DMS79 (cell line): ENCODE data around the gene CAPN2.
"Not testable (repeated sequence)": the region's sequence is repeated elsewhere in the genome, so short reads cannot be mapped to it uniquely, and the experiment has no call there.

Experiments used
- DNase-seq: peaks from one replicate; lab custom pipeline; 2025; lab: John Stamatoyannopoulos, UW

The CAPN2 gene

DNA sequence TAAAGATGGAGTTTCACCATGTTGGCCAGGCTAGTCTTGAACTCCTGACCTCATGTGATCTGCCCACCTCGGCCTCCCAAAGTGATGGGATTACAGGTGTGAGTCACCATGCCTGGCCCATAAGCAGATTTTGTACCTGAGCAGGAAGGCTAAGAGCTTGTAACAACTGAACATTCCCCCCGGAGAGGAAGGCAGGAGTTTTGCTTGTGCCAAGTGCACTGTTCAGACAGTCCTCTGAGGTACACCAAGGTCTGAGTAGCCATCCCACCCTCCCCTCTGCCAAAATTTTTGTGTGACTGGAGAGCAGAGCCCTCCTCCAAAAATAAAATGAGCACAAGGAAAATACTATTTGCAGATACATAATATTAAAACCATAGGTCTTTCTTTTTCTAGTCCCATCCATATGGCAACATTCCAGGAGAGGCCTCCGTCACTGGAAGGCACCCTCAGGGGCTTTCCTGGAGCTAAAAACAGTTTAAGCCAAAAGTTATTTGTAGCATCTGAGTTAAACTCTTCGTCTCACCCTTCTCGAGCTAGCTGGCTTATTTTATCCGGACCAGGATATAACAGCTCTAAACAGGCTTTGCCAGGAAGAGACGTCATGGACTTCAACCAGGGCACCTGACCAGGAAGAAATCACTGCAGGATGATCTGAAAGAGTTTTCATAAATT lies 27.2 kb downstream of the CAPN2 start:
- DNase-seq = no peak

DNA sequence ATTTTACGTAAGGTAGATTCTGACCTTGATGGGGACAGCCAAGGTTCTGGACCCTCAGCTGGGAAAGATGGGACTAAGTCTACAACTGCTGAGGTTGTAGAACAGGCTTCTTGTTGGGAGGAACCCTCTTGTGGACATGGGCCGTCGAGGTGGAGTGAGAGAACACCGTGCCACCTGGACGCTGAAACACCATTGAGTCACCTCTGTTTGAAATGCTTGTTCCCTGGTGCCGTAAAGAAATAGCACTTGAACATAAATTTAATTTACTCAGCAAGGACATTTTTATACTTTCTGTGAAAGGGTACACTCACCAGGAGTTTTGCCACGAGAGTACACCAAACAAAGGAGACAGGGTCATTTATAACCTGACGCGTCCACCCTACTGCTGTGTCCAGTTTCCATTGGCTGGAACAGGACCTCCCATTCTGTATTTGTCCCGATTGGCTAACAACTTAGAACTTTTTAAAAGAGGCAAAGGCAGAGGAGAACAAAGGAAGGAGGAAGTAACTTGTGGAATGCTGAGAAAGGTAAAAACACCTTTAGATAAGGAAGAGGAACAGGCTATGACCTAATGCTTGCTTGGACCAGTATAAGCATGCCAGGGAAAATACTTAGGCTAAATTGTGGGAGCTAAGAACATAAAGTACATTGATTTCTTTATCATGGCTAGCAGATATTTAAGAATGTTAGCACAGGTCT lies 27.8 kb downstream of the CAPN2 start:
- DNase-seq = not testable (repeated sequence)

DNA sequence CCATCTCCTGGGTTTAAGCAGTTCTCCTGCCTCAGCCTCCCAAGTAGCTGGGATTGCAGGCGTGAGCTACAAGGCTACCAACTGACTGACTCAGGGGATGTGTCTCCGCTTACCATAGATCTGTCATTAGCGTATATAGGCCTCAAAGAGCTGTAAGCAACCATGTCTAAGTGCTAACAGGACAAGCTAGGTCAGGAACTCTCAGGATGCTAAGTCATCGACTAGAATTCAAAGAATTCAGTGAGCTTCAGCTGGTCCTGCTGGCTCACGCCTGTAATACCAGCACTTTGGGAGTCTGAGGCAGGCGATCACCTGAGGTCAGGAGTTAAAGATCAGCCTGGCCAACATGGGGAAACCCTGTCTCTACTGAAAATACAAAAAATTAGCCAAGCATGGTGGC lies 29.5 kb downstream of the CAPN2 start:
- DNase-seq = no peak

DNA sequence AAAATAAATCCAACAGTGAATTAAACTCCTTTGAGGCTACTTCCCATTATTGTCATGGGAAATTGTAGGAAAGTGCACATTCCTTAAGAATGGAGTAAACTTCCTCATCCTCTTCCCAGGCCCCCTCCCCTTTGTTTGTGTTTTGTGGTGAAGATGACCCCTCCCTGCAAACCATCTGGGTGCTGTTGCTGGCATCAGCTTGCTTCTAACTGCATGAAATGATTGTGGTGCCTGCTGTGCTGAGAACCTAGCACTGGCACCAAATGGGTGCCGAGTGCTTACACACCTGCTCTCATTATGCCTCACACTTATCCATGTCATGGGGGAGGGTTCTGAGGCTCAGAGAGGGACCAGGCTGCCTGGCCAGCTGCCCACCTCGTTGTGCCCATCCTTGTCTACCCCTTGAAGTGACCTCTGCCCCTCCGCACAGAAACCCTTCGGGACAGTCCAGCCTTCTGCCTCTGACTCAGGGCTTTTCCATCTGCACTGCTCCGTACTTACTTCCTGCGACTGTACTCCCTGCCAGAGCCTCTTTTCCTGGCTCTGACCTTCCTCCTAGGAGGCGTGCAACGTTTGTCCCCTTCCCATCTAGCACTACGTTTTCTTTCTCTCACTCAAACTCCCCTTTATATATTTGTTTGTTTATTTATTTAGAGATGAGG lies 30.6 kb downstream of the CAPN2 start:
- DNase-seq = no peak

DNA sequence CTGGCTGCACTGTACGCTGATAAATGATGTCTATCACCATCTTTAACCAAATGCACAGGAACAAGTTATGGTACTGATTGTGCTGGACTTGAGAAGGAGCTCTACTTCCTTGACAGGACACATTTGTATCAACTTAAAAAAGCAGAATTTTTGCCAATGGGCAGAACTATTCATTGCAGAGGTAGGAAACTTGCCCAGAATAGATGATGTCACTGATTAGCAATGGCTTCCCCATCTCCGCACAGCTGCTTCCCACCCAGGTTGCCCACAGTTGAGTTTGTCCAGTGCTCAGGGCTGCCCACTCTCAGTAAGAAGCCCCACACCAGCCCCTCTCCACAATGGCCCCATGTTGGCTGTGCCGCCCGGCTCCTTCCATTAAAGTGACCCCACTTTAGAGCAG lies 33.4 kb downstream of the CAPN2 start:
- DNase-seq = no peak

DNA sequence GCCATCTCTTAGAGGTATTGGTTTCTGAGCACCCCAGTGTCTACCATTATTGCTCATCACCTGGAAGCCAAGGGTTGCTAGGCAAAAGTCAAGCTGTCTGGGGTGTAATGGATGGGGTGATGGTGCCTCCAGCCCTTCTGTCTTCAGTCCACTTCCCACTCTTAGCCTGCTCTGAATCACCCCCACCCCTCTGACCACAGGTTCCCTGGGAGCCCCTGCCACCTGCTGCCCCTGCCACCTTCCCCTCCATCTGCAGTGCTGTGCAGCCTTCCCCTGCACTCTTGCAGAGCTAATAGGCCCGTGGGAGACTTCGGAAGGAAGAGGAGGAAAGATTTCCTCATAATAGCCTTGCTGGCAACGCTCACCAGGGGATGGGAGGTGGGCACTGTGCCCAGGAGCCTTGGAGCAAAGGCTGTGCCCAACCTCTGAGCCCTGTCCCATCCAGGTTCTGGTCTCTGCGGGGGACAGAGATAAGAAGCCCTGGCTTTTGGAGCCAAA lies 35.5 kb downstream of the CAPN2 start:
- DNase-seq = no peak

DNA sequence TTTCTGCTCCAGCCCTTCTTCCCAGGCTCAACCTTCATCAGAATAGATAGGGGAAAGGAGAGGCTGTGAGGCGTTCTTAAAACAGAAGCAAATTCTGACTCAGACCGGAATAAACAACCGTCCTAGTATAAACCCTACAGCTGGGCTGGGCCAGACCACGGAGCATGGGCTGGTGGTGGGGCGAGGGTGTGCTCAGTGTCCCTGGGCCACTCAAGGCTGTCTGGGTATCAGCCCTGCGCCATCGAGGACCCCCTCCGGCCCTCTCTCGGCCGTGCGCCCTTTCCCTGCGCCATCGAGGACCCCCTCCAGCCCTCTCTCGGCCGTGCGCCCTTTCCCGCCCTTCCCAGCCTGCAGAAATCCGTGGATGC lies 36.0 kb downstream of the CAPN2 start:
- no peak for DNase-seq

DNA sequence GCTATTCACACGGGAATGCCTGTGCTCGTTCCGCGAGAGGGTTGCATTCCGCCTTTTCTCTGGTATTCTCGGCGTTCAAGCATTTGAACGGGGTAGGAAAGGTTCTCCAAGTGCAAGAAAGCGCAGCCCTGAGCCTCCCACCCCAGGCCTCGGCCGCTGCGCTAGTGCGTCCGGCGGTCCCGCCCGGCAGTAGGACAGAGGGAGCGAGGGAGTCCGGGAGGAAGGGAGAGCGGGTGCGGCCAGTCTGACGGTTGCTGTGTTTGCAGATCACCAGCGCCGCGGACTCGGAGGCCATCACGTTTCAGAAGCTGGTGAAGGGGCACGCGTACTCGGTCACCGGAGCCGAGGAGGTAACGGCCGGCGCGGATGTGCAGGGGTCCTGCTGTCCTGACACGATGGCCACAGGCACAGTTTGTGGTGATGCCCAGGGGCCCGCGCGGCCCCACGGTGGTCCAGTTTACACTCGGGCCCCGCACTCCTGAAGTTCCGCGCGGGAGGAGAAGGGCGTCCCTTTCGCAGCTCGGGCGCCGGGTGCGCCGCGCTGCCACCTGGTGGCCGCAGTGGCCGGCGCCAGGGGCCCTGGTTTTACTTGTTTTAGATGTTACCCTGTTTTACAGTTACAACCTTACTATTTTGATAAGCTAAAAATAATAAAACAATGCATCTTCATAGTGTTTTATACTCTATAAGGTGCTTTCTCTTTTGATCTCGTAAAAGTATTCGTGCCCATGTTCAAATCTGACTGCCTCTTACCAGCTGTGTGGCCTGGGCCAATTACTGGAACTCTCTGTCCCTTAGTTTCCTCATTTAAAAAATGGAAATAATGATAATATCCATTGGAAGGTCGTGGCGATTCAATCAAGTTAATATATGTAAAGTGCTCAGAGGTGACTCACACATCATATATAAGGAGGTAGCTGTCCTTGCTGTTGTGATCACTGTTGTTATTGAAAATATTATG lies 36.7 kb downstream of the CAPN2 start:
- no peak for DNase-seq

DNA sequence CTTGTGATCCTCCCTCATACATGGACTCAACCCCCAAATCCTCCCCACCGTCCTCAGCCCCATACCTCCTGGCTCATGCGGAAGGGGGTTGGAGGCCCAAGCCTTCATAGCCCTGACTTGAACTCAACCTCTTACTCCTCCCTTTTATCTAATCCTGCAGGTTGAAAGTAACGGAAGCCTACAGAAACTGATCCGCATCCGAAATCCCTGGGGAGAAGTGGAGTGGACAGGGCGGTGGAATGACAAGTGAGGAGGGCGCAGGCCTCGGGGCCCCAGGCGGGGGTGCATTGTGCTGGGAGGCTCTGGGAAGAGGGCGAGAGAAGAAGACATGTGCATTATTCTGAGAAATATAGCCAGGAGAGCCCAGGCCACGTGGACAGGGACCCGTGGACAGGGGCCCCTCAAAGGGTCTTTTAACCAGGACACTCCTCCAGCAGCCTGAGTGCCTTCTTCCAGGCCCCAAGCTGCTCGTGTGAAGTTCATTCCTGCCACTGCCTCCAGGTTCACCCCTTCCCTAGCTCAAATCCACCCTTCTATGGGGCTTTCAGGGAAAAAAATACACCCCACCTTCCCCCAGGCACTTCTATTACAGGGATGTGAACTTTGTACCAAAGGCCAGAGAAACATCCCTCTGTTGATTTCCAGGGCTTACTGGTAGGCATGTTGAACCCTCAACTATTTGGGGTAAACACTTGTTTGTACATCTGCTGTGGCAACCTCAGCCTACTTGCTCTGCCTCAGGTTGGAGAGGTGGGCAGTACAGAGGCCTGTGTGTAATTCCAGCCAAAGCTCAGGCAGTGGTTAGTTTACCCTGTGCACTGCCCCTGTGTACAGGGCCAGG lies 38.6 kb downstream of the CAPN2 start:
- DNase-seq = no peak

DNA sequence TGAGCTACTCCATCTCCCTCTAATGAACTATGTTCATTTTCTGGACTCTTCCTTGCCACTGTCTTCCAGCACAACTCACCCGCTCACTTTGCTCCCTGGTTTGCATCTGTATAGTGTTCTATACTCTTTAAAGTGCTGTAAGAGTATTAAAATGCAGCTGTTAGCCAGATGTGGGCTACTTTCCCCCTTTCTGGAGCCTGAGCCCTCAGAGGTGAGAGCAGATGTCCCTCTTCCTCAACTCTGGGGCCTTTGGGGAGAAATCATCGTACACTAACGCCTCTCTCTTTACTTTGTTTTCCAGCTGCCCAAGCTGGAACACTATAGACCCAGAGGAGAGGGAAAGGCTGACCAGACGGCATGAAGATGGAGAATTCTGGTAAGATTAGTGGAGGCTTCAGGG lies 39.4 kb downstream of the CAPN2 start:
- DNase-seq = no peak

DNA sequence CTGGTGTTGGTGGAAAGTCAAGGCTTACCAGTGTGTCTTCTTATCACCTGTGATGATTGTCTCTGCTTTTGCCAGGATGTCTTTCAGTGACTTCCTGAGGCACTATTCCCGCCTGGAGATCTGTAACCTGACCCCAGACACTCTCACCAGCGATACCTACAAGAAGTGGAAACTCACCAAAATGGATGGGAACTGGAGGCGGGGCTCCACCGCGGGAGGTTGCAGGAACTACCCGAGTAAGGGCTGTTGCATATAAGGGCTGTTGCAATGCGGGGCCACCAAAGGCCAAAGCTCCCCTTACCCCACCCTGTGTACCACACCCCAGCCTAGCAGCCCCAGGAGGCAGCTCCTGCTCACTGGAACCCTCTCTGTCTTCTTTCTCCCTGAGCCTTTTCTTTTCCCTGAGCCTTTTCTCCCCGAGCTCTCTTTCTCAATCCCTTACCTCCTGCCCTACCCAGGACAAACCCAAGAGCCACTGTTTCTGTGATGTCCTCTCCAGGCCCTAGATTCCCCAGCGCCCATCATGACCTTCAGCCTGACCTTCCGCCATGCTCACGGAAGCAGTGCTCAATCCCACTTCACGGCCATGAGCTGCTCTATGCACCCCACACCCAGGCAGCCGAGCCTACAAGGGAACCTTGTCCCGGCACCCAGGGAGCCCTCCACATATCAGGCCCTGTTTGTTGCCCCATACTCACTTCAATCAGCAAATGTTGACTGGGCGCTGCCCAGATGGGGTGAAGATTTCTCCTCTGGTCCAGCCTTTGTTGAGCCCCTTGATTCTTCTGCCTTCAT lies 40.6 kb downstream of the CAPN2 start:
- DNase-seq = no peak

DNA sequence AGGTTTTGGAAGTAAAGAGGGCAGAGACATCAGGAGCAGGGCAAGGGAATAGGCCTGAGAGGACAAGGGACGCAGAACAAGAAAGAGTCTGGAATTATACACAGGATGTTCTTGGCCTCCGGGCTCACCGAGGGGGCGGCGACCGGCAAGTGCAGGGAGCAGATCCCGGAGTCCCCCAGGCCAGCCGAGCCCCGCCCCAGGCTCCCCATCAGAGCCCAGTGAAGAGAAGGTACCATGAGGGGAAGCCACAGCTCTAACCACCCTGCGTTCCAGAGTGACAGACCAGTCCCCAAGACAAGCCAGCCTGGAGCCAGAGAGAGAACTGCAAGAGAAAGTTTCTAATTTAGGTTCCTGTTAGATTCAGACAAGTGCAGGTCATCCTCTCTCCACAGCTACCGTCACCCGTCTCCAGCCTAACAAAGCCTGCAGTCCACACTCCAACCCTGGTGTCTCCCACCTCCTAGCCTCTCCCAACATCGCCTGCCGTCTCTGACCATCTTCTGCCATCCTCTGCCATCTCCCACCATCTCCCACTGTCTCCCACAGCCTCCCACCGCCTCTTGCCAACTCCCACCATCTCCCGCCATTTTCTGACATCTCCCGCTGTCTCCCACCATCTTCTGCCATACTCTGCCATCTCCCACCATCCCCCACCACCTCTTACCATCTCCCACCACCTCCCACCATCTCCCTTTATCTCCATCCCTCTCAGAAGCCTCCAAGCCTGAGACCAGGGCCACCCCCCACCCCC lies 42.5 kb downstream of the CAPN2 start:
- no peak for DNase-seq

DNA sequence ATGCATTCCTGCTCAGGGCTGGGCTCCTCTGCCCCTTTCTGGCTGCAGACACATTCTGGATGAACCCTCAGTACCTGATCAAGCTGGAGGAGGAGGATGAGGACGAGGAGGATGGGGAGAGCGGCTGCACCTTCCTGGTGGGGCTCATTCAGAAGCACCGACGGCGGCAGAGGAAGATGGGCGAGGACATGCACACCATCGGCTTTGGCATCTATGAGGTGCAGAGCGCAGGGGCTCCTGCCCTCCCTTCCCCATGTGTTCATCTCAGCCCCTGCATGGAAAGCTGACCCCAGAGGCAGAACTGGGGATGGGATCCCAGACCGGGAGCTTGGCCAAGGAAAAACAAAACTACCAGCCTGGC lies 43.1 kb downstream of the CAPN2 start:
- no peak for DNase-seq

DNA sequence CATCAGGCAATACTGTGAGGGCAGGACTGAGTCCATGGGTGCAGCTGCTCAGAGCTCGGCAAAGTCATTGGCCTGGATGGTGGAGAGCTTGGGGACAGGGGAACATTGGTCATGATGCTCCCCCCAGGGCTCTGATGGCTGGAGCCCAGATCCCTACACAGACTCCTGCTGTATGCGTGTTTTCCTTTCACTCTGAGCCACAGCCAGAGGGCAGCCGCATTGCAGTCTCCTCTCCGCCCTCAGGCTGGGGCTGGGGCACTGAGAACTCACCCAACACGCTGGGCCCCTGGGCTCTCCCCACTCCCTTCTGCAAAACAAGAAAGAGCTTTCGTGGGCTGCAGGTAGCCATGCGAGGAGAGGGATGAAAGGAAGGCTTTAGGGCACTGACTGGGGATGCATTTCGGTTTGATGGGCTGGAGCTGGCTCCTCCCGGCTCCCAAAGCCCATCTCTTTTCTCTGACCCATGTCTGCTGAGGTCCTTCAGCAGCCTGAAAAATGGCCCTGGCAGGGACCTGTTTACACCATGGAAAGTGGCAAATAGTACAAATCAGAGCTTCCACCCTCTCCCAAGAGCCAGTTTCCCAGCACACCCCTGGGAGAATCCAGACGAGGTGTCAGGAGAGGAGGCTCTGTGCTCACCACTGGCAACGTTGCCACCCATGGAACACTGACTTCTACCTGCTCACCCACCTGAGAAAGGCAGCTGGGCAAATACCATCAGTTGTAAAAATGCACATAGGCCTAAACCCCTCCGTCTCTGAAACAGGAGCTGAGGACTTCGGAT lies 43.8 kb downstream of the CAPN2 start:
- DNase-seq = no peak

DNA sequence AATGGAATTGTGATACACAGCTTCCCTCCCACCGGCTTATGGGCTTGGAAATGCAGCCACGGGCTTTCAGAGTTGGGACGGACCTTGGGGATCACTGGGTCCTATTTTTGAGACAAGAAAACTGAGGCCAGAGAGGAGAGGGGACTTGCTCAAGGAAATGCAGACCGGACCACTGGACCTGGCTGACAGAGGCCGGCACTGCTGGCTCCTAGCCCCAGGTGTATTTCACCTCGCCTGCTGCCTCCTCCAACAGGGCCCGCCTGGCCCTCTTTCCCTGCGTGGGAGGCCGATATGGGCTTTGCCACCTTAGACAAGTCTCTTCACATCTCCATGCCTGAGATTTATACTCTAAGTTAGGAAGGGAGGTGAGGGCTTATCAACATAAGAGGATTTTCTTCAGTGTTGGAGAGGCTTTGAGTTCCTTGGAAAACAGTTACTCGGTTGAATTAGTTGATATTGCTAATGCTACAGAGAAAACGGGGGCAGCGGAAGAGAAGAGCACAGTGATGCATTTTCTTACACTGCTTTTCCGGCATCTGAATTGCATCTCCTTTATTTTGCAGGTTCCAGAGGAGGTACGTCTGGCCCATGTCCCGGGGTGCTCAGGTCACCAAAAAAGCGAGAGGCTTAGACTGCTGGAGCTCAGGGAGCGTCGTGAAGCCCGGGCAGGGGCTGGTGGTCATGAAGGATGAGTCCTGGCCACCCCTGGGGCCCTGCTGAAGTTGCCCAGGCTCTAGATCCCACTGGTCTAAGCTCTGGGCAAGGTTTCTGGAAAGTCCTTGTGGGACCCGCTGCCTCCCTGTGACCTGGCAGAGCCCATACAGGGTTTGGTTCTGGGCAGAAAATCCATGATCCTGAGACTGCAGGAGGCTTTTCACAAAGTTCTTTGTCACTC lies 44.7 kb downstream of the CAPN2 start:
- no peak for DNase-seq

DNA sequence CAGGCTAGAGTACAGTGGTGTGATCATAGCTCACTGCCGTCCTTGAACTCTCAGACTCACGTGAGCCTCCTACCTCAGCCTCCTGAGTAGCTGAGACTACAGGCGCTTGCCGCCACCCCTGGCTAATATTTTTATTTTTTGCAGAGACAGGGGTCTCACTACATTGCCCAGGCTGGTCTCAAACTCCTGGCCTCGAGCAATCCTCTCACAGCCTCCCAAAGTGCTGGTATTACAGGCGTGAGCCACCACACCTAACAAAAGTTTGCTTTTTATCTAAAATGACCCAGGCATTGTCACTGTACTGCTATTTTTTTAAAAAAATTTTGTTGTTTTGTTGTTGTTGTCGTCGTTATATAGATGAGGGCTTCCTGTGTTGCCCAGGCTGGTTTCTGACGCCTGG lies 46.4 kb downstream of the CAPN2 start:
- DNase-seq = no peak

DNA sequence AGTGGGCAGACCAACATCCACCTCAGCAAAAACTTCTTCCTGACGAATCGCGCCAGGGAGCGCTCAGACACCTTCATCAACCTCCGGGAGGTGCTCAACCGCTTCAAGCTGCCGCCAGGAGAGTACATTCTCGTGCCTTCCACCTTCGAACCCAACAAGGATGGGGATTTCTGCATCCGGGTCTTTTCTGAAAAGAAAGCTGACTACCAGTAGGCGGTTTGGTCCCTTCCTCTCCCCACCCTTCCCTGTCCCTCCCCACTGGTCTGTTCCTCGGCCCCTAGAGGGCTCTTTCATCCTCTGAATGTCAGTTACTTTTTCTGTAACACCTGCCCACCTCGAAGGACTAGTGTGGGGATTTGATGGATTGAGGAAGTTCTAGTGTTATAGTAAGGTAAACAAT lies 46.9 kb downstream of the CAPN2 start:
- no peak for DNase-seq

DNA sequence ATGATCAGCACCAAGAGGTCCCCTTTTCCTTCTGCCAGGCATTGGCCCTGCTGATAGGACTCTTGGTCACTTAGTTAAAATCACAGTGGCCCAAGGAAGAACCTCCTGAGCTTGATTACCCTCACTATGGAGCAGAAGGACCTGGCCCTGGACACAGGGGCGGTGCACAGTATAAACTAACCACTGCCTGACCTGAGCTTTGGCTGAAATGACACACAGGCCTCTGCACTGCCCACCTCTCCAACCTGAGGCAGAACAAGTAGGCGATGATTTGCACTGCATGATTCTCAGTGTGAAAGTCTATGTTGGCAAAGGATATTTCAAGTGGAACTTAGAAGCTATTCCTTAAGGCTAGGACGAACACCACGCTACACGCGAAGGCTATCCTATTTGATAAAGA lies 48.5 kb downstream of the CAPN2 start:
- no peak for DNase-seq
